Activated CD8-positive, alpha-beta T cell treated with anti-CD3 and anti-CD28 coated beads for 36 hours (primary cell): Measurements from ENCODE around the gene KLHL1. TPM values are rescaled to one million over a fixed set of nuclear protein-coding genes. Genes with fewer than 3 reads are reported as not detected.

Experiments used
- ATAC-seq: fragments of 200-7000 bp; cut with Tn5 transposase; one replicate; pipeline ENCODE4 v1.10.0; 2021; ENCODE audit warnings: mild to moderate bottlenecking, moderate library complexity
- CTCF ChIA-PET: fragments of 350-600 bp; sonication (Branson Sonifier 250); formaldehyde crosslinking; loops from one replicate; lab custom pipeline; 2021; ENCODE audit warnings: antibody characterized with exemption; lab: Charles Lee
- POLR2A ChIA-PET: fragments of 350-600 bp; sonication (Branson Sonifier 250); formaldehyde crosslinking; loops from one replicate; lab custom pipeline; 2021; ENCODE audit warnings: antibody characterized with exemption; lab: Charles Lee
- DNase-seq: peaks from one replicate; pipeline ENCODE4 v3.0.0-alpha.2; 2020
- H3K27ac Mint-ChIP-seq: one replicate; pipeline ENCODE4 v1.8.0; 2021; ENCODE audit warnings: mild to moderate bottlenecking, mixed read lengths
- H3K27me3 Mint-ChIP-seq: one replicate; pipeline ENCODE4 v1.8.0; 2021; ENCODE audit warnings: mixed read lengths
- H3K36me3 Mint-ChIP-seq: one replicate; pipeline ENCODE4 v1.8.0; 2021; ENCODE audit warnings: low read depth, mixed read lengths
- H3K4me1 Mint-ChIP-seq: one replicate; pipeline ENCODE4 v1.8.0; 2021; ENCODE audit warnings: low read depth, mixed read lengths
- H3K4me3 Mint-ChIP-seq: one replicate; pipeline ENCODE4 v1.8.0; 2021; ENCODE audit warnings: mild to moderate bottlenecking, moderate library complexity, mixed read lengths
- H3K9me3 Mint-ChIP-seq: one replicate; pipeline ENCODE4 v1.8.0; 2021; ENCODE audit warnings: mixed read lengths
- CTCF ChIP-seq: fragments of 200-600 bp; IDR thresholded peaks from one replicate; pipeline ENCODE4 v1.8.0; 2022; ENCODE audit warnings: antibody characterized with exemption, mild to moderate bottlenecking
- intact Hi-C: fragments of 100-400 bp; cut with micrococcal nuclease; formaldehyde crosslinking; loops from one replicate; pipeline ENCODE4 v1.10.0; 2022
- total RNA-seq, 2 experiments: library from RNA; stranded (reverse); gene quantifications; one replicate each; pipeline ENCODE4 v1.2.3, GENCODE V29; 2021

The KLHL1 gene
- total RNA-seq, 2 experiments from 2014 or later = not detected

- Mint-ChIP-seq H3K27me3 (no peaks in the 10 kb centered on the region), H3K27ac (no peak overlapping the region), H3K4me1 (no peaks in the 10 kb centered on the region), H3K9me3 (peaks cover 7% of the 10 kb centered on the region), H3K4me3 (no peak overlapping the region), H3K36me3 (no peaks in the 10 kb centered on the region)
- ATAC-seq = no peak
- POLR2A ChIA-PET = no interaction called here
- no peak for DNase-seq
- TF ChIP-seq CTCF = no peak
- intact Hi-C loops = no loop called here
- CTCF ChIA-PET = no interaction called here
These were observed 151.9 kb downstream of the KLHL1 start for GRCh38 chr13:69956349-69956748.

DNA sequence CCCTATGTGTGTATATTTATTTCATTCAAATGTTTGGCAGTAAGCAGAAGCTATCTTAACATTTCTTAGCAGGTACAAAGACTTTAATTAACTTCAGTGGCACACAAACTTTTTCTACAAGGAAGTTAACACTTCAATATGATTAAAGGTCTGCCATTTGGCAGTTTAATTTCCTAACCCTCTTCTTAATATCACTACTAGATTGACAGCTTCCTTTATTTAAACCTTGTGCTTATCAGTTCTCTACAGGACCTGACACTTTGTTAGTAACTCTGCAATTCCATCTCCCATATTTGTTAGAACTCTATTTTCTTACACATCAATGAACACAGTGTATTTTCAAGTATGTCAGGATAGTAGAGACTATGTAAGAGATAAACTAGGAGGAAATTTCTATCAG, 153.0 kb downstream of the KLHL1 start:
- no peak for TF ChIP-seq CTCF
- CTCF ChIA-PET = no interaction called here
- POLR2A ChIA-PET = no interaction called here
- H3K27me3 Mint-ChIP-seq = no peaks in the 10 kb centered on the region
- no peak overlapping the region for H3K27ac Mint-ChIP-seq
- intact Hi-C loops = no loop called here
- H3K36me3 Mint-ChIP-seq = no peaks in the 10 kb centered on the region
- no peaks in the 10 kb centered on the region for H3K4me1 Mint-ChIP-seq
- ATAC-seq (no peak), DNase-seq (no peak)
- no peak overlapping the region for H3K4me3 Mint-ChIP-seq
- H3K9me3 Mint-ChIP-seq = peaks cover 8% of the 10 kb centered on the region

- ChIA-PET CTCF (no interaction called here), POLR2A (no interaction called here)
- DNase-seq (no peak), ATAC-seq (no peak)
- Mint-ChIP-seq H3K4me3 (no peak overlapping the region), H3K36me3 (no peaks in the 10 kb centered on the region), H3K27ac (no peak overlapping the region), H3K4me1 (no peaks in the 10 kb centered on the region), H3K9me3 (peaks cover 10% of the 10 kb centered on the region), H3K27me3 (no peaks in the 10 kb centered on the region)
- no peak for TF ChIP-seq CTCF
- intact Hi-C loops = no loop called here
These were observed 156.8 kb downstream of the KLHL1 start for GRCh38 chr13:69951412-69951811.

DNA sequence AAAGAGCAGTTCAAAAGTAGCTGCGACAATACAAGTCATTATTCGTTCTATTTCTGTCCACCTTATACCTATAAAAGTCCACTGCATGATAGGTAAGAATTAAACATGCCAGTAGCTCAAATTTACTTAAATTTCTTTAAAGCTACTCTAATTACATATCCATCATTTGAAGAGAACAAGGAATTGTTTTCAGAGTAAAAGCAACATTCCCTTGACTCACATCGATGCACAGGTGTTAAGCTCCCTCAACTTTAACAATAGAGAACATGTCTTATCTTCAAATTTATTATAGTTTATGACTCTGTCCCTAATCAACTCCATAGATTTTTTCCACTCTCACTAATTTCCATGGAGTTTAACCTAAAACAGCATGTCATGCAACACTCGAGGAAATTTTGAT, 158.1 kb downstream of the KLHL1 start:
- Mint-ChIP-seq H3K27ac (no peak overlapping the region), H3K4me3 (no peak overlapping the region), H3K27me3 (no peaks in the 10 kb centered on the region), H3K4me1 (no peaks in the 10 kb centered on the region), H3K9me3 (peaks cover 12% of the 10 kb centered on the region), H3K36me3 (no peaks in the 10 kb centered on the region)
- TF ChIP-seq CTCF = no peak
- ChIA-PET CTCF (no interaction called here), POLR2A (no interaction called here)
- DNase-seq (no peak), ATAC-seq (no peak)
- intact Hi-C loops = no loop called here

DNA sequence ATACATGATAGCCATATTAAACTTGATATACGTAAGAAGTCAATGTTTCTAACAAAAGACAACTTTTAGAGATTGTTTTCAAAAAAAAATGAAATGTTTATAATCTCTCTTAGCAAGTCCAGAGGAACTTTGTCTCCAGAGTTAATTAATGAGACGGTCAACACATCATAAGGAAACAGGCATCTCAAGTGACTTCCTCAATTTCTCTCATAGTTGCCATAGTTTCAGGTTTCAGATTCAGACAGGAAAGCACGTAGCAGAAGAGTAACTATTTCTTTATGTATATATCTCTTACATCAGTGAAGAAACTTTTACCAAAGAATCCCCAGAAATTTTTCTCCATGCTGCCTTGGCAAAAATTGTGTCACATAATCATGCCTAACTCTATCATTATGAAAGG, 160.2 kb downstream of the KLHL1 start:
- POLR2A ChIA-PET = no interaction called here
- ATAC-seq = no peak

More for the DNA sequence above, 160.2 kb downstream of the KLHL1 start:
- no peak for TF ChIP-seq CTCF
- Mint-ChIP-seq H3K27ac (no peak overlapping the region), H3K4me1 (no peaks in the 10 kb centered on the region), H3K27me3 (no peaks in the 10 kb centered on the region), H3K4me3 (no peak overlapping the region), H3K9me3 (peaks cover 15% of the 10 kb centered on the region), H3K36me3 (no peaks in the 10 kb centered on the region)
- intact Hi-C loops = no loop called here
- CTCF ChIA-PET = no interaction called here
- no peak for DNase-seq
